NT2/D1 (cell line): ENCODE measurements around the gene SYF2.
"Not testable (repeated sequence)": the region's sequence is repeated elsewhere in the genome, so short reads cannot be mapped to it uniquely, and the experiment has no call there.

Source experiments
- DNase-seq: peaks from one replicate; pipeline ENCODE4 v3.0.0-alpha.2; 2011; ENCODE audit warnings: low read depth, low spot score
- H3K27me3 ChIP-seq: 2 replicates; pipeline ENCODE4 v1.6.0; 2011; ENCODE audit warnings: mild to moderate bottlenecking; ENCODE audit not compliant: insufficient read length, insufficient read depth
- H3K36me3 ChIP-seq: 2 replicates; pipeline ENCODE4 v1.6.1; 2011; ENCODE audit warnings: mild to moderate bottlenecking, low read length, mixed read lengths; ENCODE audit not compliant: insufficient read depth, insufficient read length
- H3K4me1 ChIP-seq: 2 replicates; pipeline ENCODE4 v1.5.1; 2011; ENCODE audit not compliant: insufficient read depth, insufficient read length
- H3K4me3 ChIP-seq: 2 replicates; pipeline ENCODE4 v1.5.1; 2011; ENCODE audit warnings: low read depth; ENCODE audit not compliant: insufficient read length
- H3K9ac ChIP-seq: 2 replicates; pipeline ENCODE4 v1.6.0; 2011; ENCODE audit warnings: low read depth; ENCODE audit not compliant: insufficient read length
- H3K9me3 ChIP-seq: 2 replicates; pipeline ENCODE4 v1.5.1; 2011; ENCODE audit warnings: mild to moderate bottlenecking, low read length; ENCODE audit not compliant: insufficient read depth
- SUZ12 ChIP-seq: IDR thresholded peaks from 2 replicates; pipeline ENCODE4 v1.6.1; 2011; ENCODE audit not compliant: insufficient read length, insufficient read depth; ENCODE audit errors: extremely low read depth
- YY1 ChIP-seq: IDR thresholded peaks from 2 replicates; pipeline ENCODE4 v1.6.1; 2011; ENCODE audit not compliant: insufficient read length, insufficient read depth
- ZNF274 ChIP-seq: IDR thresholded peaks from 2 replicates; pipeline ENCODE4 v1.6.1; 2011; ENCODE audit warnings: mild to moderate bottlenecking, low read depth, low read length

Gene SYF2

DNA sequence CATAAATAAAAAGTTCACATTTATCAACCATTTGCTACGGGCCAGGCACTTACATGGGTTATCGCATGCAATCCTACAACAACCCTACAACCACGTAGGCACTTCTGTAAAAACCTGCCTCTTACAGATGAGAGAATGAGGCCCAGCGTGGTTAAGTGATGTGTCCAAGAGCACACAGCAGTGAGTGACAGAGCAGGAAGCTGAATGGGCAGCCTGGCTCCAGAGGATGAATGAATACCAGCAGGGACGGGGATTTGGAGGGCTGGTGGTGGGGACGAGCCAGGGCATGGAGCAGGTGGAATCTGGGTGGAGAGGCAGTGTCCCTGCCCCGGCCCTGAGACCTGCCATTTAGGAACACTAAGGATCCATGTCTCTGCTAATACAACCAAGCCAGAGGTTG is 35.5 kb downstream of the SYF2 start:
- Histone ChIP-seq H3K4me3 (no peak overlapping the region), H3K9me3 (no peaks in the 10 kb centered on the region), H3K36me3 (no peaks in the 10 kb centered on the region), H3K9ac (no peak overlapping the region), H3K27me3 (no peaks in the 10 kb centered on the region), H3K4me1 (peaks cover 46% of the 10 kb centered on the region)
- TF ChIP-seq YY1 (no peak), SUZ12 (no peak), ZNF274 (no peak)
- no peak for DNase-seq

- DNase-seq, result no peak
- H3K27me3 ChIP-seq, result no peaks in the 10 kb centered on the region
- H3K36me3 ChIP-seq, result no peaks in the 10 kb centered on the region
- TF ChIP-seq ZNF274 (no peak; the same call in 1 of the 2 replicates), SUZ12 (no peak), YY1 (no peak)
- no peak overlapping the region for H3K4me3 ChIP-seq
- peaks cover 47% of the 10 kb centered on the region for H3K4me1 ChIP-seq
- H3K9me3 ChIP-seq, result no peaks in the 10 kb centered on the region
- no peak overlapping the region for H3K9ac ChIP-seq
These were observed 36.5 kb downstream of the SYF2 start for GRCh38 chr1:25195835-25196234.

DNA sequence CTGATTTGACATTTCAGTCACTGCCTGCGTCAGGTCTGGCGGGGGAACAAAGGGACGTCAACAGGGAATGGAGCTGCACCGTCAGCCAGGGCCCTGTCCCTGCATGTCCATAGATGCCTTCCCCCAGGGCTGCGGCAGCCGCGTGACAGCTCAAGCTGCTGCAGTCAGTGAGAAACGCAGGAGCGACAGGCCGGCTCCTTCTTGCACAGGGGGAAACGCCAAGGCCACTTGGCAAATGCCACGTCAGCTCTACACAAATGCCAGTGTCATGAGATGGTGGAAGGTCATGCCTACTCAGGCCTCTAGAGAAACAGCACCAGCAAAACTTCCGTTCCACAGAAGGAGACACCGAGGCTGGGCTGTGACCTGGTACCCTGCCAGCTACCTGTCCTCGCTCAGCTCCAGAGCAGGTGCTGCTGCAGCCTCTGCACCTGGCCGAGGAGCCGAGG is 37.7 kb downstream of the SYF2 start:
- Histone ChIP-seq H3K36me3 (no peaks in the 10 kb centered on the region), H3K4me3 (no peak overlapping the region), H3K9ac (peak overlapping the region; percentile 2), H3K27me3 (no peaks in the 10 kb centered on the region), H3K4me1 (peaks cover 39% of the 10 kb centered on the region), H3K9me3 (no peaks in the 10 kb centered on the region)
- no peak for DNase-seq
- no peak for TF ChIP-seq ZNF274
- no peak for TF ChIP-seq SUZ12
- TF ChIP-seq YY1, result no peak

DNA sequence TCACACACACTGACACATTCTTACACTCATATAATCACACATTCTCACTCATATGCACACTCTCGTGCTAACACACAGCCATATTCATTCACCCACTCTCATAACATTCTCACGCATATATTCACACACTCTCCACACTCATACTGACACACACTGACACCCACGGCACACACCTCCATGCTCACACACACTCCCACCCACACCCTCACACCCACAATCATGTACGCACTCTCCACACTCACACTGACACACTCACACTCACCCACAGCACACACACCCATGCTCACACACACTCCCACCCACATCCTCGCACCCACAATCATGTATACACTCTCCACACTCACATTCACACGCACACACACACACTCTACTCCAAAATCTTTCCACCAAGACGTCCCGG is 38.2 kb downstream of the SYF2 start:
- Histone ChIP-seq H3K36me3 (no peaks in the 10 kb centered on the region), H3K9me3 (no peaks in the 10 kb centered on the region), H3K4me1 (peaks cover 39% of the 10 kb centered on the region), H3K27me3 (no peaks in the 10 kb centered on the region), H3K4me3 (no peak overlapping the region), H3K9ac (no peak overlapping the region)
- TF ChIP-seq ZNF274, result no peak
- TF ChIP-seq SUZ12, result no peak
- no peak for TF ChIP-seq YY1
- no peak for DNase-seq

GRCh38 chr1:25193229-25193628 is 39.1 kb downstream of the SYF2 start:
- Histone ChIP-seq H3K9me3 (no peaks in the 10 kb centered on the region), H3K36me3 (no peaks in the 10 kb centered on the region), H3K27me3 (no peaks in the 10 kb centered on the region), H3K4me1 (peaks cover 33% of the 10 kb centered on the region), H3K9ac (peak overlapping the region; percentile 46), H3K4me3 (no peak overlapping the region)
- TF ChIP-seq ZNF274 (no peak), YY1 (no peak), SUZ12 (no peak)
- no peak for DNase-seq

- no peaks in the 10 kb centered on the region for H3K27me3 ChIP-seq
- TF ChIP-seq ZNF274 (no peak), YY1 (no peak), SUZ12 (no peak)
- H3K9me3 ChIP-seq, result no peaks in the 10 kb centered on the region
- H3K36me3 ChIP-seq, result no peaks in the 10 kb centered on the region
- no peak for DNase-seq
- peak overlapping the region; percentile 33 for H3K9ac ChIP-seq
- no peak overlapping the region for H3K4me3 ChIP-seq
- H3K4me1 ChIP-seq, result peaks cover 24% of the 10 kb centered on the region
These were observed 40.1 kb downstream of the SYF2 start for GRCh38 chr1:25192154-25192553.

DNA sequence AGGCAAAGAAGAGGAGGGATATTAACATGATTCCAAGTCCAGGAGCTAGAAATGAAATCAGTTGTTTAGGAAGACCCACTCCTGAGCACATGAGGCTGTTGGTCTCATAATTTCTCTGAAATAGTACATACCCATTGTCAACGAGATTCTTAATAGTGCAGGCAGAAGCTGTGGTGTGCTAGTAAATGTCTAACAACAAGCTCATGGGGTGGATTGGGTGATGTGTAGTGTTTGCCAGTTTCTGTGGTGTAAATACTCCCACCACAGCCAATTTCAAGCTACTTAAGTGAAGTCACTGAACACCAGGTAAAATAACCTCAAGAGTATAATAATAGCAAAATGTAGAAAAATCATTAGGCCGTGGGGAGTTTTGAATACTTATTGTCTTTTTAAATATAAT is 42.0 kb downstream of the SYF2 start:
- Histone ChIP-seq H3K9me3 (no peaks in the 10 kb centered on the region), H3K4me1 (peaks cover 24% of the 10 kb centered on the region), H3K4me3 (no peak overlapping the region), H3K36me3 (no peaks in the 10 kb centered on the region), H3K9ac (no peak overlapping the region), H3K27me3 (no peaks in the 10 kb centered on the region)
- no peak for DNase-seq
- TF ChIP-seq YY1, result no peak
- no peak for TF ChIP-seq ZNF274
- TF ChIP-seq SUZ12, result no peak

DNA sequence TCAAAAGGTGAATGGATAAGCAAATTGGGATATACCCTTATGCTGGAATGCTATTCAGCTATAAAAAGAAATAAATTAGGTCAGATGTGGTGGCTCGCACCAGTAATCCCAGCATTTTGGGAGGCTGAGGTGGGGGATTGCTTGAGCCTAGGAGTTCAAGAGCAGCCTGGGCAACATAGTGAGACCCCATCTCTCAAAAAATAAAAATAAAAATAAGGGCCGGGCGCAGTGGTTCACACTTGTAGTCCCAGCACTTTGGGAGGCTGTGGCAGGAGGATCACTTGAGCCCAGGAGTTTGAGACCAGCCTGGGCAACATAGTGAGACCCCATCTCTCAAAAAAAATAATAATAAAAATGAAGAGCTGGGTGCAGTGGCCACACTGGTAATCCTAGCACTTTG is 44.4 kb downstream of the SYF2 start:
- not testable (repeated sequence) for H3K9ac ChIP-seq, H3K36me3 ChIP-seq, H3K27me3 ChIP-seq, DNase-seq, H3K4me3 ChIP-seq, H3K9me3 ChIP-seq
- H3K4me1 ChIP-seq, result peaks cover 19% of the 10 kb centered on the region
